Left cardiac atrium (tissue), 4 donors: ENCODE results near the gene B3GAT1. TPM values are rescaled to one million over a fixed set of nuclear protein-coding genes. Genes with fewer than 3 reads are reported as not detected.
"Not testable (repeated sequence)": the region's sequence is repeated elsewhere in the genome, so short reads cannot be mapped to it uniquely, and the experiment has no call there.

Experiments used
- ATAC-seq, 2 donors: fragments of 200-7000 bp; cut with Tn5 transposase; one replicate each; pipeline ENCODE4 v1.9.1; 2020; ENCODE audit warnings: mild to moderate bottlenecking in 2 of 2, moderate library complexity in 2 of 2
- DNase-seq: peaks from one replicate; pipeline ENCODE4 v3.0.0-alpha.2; 2020
- intact Hi-C, 2 donors: fragments of 100-400 bp; cut with DNase I; formaldehyde crosslinking; loops; one replicate each; pipeline versions ENCODE4 v1.14.1 to v1.15.1; 2022 to 2023
- long read RNA-seq: library from polyadenylated mRNA; unstranded; transcript quantifications from one replicate; pipeline ENCODE4 v2.0.0, GENCODE V29; 2021
- total RNA-seq, 2 donors: library from RNA; stranded (reverse); fragmentation: NEBNext Ultra II Directional; extraction: Animal tissue kit (Norgen Biotek cat#: 25700); gene quantifications; one replicate each; pipeline ENCODE4 v1.2.1, GENCODE V29; 2021
- donor health status: DM: no; HTN: yes; CAD: no.
- donor health status: DM: no; HTN: yes; CAD: no; lungs with severe emphysema.
- donor health status: DM: yes; HTN: yes; CAD: no.
- donor health status: Dilated cardiomyopathy.

B3GAT1 gene
- total RNA-seq: under 1 TPM; 0.08 to 0.35 TPM
- long read RNA-seq: 0 reads

- ATAC-seq (peak; percentile 57 to 65), DNase-seq (no peak)
- intact Hi-C loops: no loop called here
These were observed at the start of gene B3GAT1 for GRCh38 chr11:134412203-134413042. Gene B3GAT1, minus strand, starts transcription at chr11:134412242. Its CDS starts 24,583 bp downstream, at chr11:134387659.

- ATAC-seq (no peak), DNase-seq (no peak)
- intact Hi-C loops: no loop called here
These were observed 49.6 kb upstream of the B3GAT1 start for GRCh38 chr11:134461621-134462020.

GRCh38 chr11:134460881-134461280 is 48.8 kb upstream of the B3GAT1 start:
- no peak for DNase-seq
- intact Hi-C loops: no loop called here
- ATAC-seq: no peak

- DNase-seq (no peak), ATAC-seq (no peak)
- intact Hi-C loops: no loop called here
These were observed 48.1 kb upstream of the B3GAT1 start for GRCh38 chr11:134460062-134460561.

- intact Hi-C loops: no loop called here
- ATAC-seq (no peak), DNase-seq (no peak)
These were observed 47.4 kb upstream of the B3GAT1 start for GRCh38 chr11:134459246-134460061.

GRCh38 chr11:134457411-134458007 is 45.5 kb upstream of the B3GAT1 start:
- intact Hi-C loops, DNase-seq, ATAC-seq: not testable (repeated sequence)

GRCh38 chr11:134455516-134455915 is 43.5 kb upstream of the B3GAT1 start:
- intact Hi-C loops: no loop called here

GRCh38 chr11:134454146-134454690 is 42.2 kb upstream of the B3GAT1 start:
- no peak for ATAC-seq
- DNase-seq: no peak
- intact Hi-C loops: no loop called here

More at GRCh38 chr11:134455516-134455915, 43.5 kb upstream of the B3GAT1 start:
- DNase-seq: no peak
- ATAC-seq: no peak

GRCh38 chr11:134453441-134453840 is 41.4 kb upstream of the B3GAT1 start:
- ATAC-seq: no peak
- no peak for DNase-seq
- intact Hi-C loops: no loop called here

GRCh38 chr11:134452838-134453155 is 40.8 kb upstream of the B3GAT1 start:
- ATAC-seq (no peak), DNase-seq (no peak)
- intact Hi-C loops: no loop called here

- no peak for DNase-seq
- intact Hi-C loops: no loop called here
- ATAC-seq: no peak
These were observed 40.2 kb upstream of the B3GAT1 start for GRCh38 chr11:134452026-134452837.

GRCh38 chr11:134450186-134450585 is 38.1 kb upstream of the B3GAT1 start:
- intact Hi-C loops: no loop called here
- DNase-seq: no peak
- no peak for ATAC-seq

- DNase-seq: no peak
- ATAC-seq: no peak
- intact Hi-C loops: no loop called here
These were observed 37.7 kb upstream of the B3GAT1 start for GRCh38 chr11:134449713-134450112.

GRCh38 chr11:134449051-134449450 is 37.0 kb upstream of the B3GAT1 start:
- intact Hi-C loops: no loop called here

GRCh38 chr11:134447696-134448095 is 35.7 kb upstream of the B3GAT1 start:
- intact Hi-C loops: no loop called here

More at GRCh38 chr11:134449051-134449450, 37.0 kb upstream of the B3GAT1 start:
- DNase-seq (no peak), ATAC-seq (no peak)

GRCh38 chr11:134445601-134446325 is 33.7 kb upstream of the B3GAT1 start:
- ATAC-seq (no peak), DNase-seq (no peak)
- intact Hi-C loops: no loop called here

More at GRCh38 chr11:134447696-134448095, 35.7 kb upstream of the B3GAT1 start:
- DNase-seq (no peak), ATAC-seq (no peak)

- ATAC-seq, intact Hi-C loops, DNase-seq: not testable (repeated sequence)
These were observed 32.4 kb upstream of the B3GAT1 start for GRCh38 chr11:134444160-134445108.
